ENCODE data around the gene NAA40. TPM values are rescaled to one million over a fixed set of nuclear protein-coding genes. Genes with fewer than 3 reads are reported as not detected.

The NAA40 gene
- total and polyA plus RNA-seq, 4 donors = 9.2 to 20.5 (median 13.8) TPM

DNA sequence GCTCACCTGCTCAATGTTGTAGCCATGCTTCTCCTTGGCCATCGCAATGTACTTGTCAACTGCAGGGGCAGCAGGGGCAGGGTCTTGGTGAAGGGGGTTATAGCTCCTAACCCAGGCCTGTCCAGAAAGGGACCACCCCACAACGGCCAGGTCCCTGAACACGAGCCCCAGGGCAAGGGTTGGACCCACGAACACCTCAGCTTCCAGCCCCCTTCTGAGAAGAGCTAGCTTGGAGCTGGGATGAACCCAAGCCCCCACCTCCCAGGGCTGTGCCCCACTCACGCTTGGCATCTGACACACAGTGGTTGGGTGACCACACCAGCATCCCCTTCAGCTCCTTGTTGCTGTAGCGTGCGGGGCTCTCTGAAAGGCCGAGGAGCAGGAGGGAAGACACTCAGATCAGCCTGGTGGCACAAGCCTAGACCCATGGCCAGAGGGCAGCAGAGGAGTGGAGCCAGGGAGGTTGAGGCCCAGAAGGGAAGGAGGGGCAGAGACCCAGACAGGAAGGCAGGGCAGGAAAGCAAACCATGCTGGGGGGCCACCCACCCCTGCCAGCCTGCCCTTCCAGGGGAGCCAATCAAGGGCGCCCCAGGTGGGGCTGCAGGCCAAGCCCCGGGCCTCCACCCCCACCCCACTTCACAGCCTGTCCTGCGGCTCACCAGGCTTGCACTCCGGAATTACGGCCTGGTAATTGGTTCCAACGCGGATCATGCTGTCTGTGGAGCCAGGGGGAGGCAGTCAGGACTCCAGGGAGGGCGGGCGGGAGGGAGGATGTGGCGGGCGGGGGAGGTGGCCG, 23.7 kb upstream of the NAA40 start:
- Histone ChIP-seq H3K9ac (ENCODE audit: insufficient read depth in 1 of 2, low read length in 2 of 2) (no peak overlapping the region), H3K27ac (ENCODE audit: low read depth in 1 of 2, low read length in 1 of 2) (no peak overlapping the region), H3K4me3 (no peak overlapping the region), H3K36me3 (ENCODE audit: control insufficient read depth in 4 of 4, insufficient read depth in 4 of 4, low read length in 4 of 4) (peaks cover 0 to 8% (median 3%) of the 10 kb centered on the region in 4 donors), H3K27me3 (ENCODE audit: control insufficient read depth in 3 of 3, insufficient read depth in 3 of 3, low read length in 2 of 3) (no peaks in the 10 kb centered on the region), H3K4me1 (ENCODE audit: control insufficient read depth in 5 of 5, insufficient read depth in 5 of 5, low read length in 5 of 5) (peaks cover 0 to 40% (median 26%) of the 10 kb centered on the region in 5 donors), H3K9me3 (ENCODE audit: control insufficient read depth in 4 of 4, insufficient read depth in 3 of 4, low read length in 3 of 4) (no peaks in the 10 kb centered on the region)
- ATAC-seq (ENCODE audit: insufficient read depth, low FRiP score) (no peak), DNase-seq (peak in 1 of 3 donors; percentile 33)
- no peak for TF ChIP-seq CTCF (IDR thresholded peaks at IDR 0.05; ENCODE audit: control extremely low read depth, extremely low read depth)
- 59 to 70% methylated on average over 20 of the region's 20 CpGs for WGBS, 2 donors

DNA sequence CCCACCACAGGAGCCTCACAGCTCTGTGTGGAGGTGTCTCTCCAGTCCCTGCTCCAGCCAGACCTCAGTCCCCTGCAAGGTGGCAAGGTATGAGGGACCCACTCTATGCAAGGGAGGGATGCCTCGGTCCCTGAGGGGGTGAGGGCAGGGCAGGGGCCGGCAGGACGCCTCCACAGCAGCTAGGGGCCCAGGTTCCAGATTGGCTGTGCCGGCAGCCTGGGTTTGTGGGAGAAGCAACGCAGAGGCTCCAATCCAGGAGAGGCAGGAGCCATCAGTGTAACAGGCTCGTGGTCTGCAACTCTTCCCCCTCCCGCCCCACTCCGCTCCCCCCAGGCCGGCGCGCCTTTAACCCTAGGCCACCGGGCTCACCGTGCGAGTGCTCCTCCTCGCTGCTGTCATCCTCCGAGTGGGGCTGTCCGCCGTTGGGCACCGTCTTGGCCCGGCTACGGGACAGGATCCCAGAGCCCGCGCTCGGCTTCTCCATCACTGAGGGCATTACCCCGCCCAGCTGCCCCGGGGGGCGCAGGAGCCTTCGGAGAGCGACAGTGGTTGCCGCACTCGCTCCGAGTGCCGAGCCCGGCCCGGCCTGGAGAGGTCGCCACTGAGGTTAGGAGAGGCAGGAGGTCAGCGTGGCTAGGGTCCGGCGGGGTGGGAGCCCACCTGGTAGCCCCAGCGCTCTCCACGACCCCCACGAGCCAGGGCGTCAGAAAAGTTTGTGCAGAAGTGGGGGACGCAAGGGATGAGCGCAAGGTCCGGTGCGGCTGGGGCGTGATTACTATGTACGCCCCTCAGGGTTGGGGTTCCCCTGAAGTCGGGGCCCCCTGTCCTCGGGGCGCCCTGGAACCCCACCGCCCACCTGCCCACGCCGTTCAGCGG, 22.6 kb upstream of the NAA40 start:
- H3K9ac ChIP-seq (ENCODE audit: insufficient read depth in 1 of 2, low read length in 2 of 2) = peak overlapping the region; percentile 4 to 25

More for the DNA sequence above, 22.6 kb upstream of the NAA40 start:
- no peaks in the 10 kb centered on the region for H3K27me3 ChIP-seq (ENCODE audit: control insufficient read depth in 3 of 3, insufficient read depth in 3 of 3, low read length in 2 of 3)
- peaks cover 0 to 48% (median 26%) of the 10 kb centered on the region in 5 donors for H3K4me1 ChIP-seq (ENCODE audit: control insufficient read depth in 5 of 5, insufficient read depth in 5 of 5, low read length in 5 of 5)
- WGBS, 2 donors = 6% methylated on average over 53 to 56 of the region's 56 CpGs
- H3K4me3 ChIP-seq = no peak overlapping the region
- no peaks in the 10 kb centered on the region for H3K9me3 ChIP-seq (ENCODE audit: control insufficient read depth in 4 of 4, insufficient read depth in 3 of 4, low read length in 3 of 4)
- no peak for ATAC-seq (ENCODE audit: insufficient read depth, low FRiP score)
- peak; percentile 47 to 64 (median 56) for DNase-seq
- peaks cover 0 to 6% (median 0%) of the 10 kb centered on the region in 4 donors for H3K36me3 ChIP-seq (ENCODE audit: control insufficient read depth in 4 of 4, insufficient read depth in 4 of 4, low read length in 4 of 4)
- H3K27ac ChIP-seq (ENCODE audit: low read depth in 1 of 2, low read length in 1 of 2) = no peak overlapping the region
- TF ChIP-seq CTCF (IDR thresholded peaks at IDR 0.05; ENCODE audit: control extremely low read depth, extremely low read depth) = no peak

Measured in lung (tissue), 12 donors.